ENCODE data around the gene POC1B. TPM values are rescaled to one million over a fixed set of nuclear protein-coding genes. Genes with fewer than 3 reads are reported as not detected.

The POC1B gene
- total and polyA plus RNA-seq, 4 donors = 5.0 to 28.2 (median 7.6) TPM

- Histone ChIP-seq H3K36me3 (ENCODE audit: control insufficient read depth in 4 of 4, insufficient read depth in 3 of 4, low read depth in 1 of 4, low read length in 3 of 4) (peaks cover 0 to 1% (median 0%) of the 10 kb centered on the region in 4 donors), H3K9me3 (ENCODE audit: control insufficient read depth in 4 of 4, low read length in 3 of 4) (no peaks in the 10 kb centered on the region), H3K4me3 (ENCODE audit: low read depth in 1 of 3, low read length in 3 of 3) (no peak overlapping the region), H3K27me3 (ENCODE audit: control insufficient read depth in 4 of 4, insufficient read depth in 4 of 4, low read length in 3 of 4) (no peaks in the 10 kb centered on the region), H3K9ac (ENCODE audit: low read depth in 1 of 2, low read length in 2 of 2) (no peak overlapping the region), H3K4me1 (ENCODE audit: control insufficient read depth in 4 of 4, insufficient read depth in 4 of 4, low read length in 3 of 4) (peaks cover 0 to 3% (median 2%) of the 10 kb centered on the region in 4 donors), H3K27ac (ENCODE audit: low read depth in 1 of 2, low read length in 2 of 2) (no peak overlapping the region)
- WGBS = 83% methylated on average over 3 of the region's 3 CpGs
- no peak for DNase-seq (ENCODE audit: low spot score)
- no peak for TF ChIP-seq JUND (IDR thresholded peaks at IDR 0.05)
- no peak for TF ChIP-seq RXRA (IDR thresholded peaks at IDR 0.05)
- TF ChIP-seq CTCF (IDR thresholded peaks at IDR 0.05; ENCODE audit: low read depth, low read length, missing input control) = no peak
- no peak for TF ChIP-seq ATF3 (IDR thresholded peaks at IDR 0.05)
- no peak for TF ChIP-seq NR2F2 (IDR thresholded peaks at IDR 0.05)
- TF ChIP-seq GABPA (IDR thresholded peaks at IDR 0.05 in 1 of 2, conservative IDR thresholded peaks at IDR 0.05 in 1 of 2) = no peak
- TF ChIP-seq YY1 (IDR thresholded peaks at IDR 0.05) = no peak
- TF ChIP-seq FOXA2 (IDR thresholded peaks at IDR 0.05) = no peak
- TF ChIP-seq RAD21 (IDR thresholded peaks at IDR 0.05) = no peak
- TF ChIP-seq SP1 (IDR thresholded peaks at IDR 0.05) = no peak
- TF ChIP-seq TAF1 (conservative IDR thresholded peaks at IDR 0.05) = no peak
- TF ChIP-seq, protein P1, sequence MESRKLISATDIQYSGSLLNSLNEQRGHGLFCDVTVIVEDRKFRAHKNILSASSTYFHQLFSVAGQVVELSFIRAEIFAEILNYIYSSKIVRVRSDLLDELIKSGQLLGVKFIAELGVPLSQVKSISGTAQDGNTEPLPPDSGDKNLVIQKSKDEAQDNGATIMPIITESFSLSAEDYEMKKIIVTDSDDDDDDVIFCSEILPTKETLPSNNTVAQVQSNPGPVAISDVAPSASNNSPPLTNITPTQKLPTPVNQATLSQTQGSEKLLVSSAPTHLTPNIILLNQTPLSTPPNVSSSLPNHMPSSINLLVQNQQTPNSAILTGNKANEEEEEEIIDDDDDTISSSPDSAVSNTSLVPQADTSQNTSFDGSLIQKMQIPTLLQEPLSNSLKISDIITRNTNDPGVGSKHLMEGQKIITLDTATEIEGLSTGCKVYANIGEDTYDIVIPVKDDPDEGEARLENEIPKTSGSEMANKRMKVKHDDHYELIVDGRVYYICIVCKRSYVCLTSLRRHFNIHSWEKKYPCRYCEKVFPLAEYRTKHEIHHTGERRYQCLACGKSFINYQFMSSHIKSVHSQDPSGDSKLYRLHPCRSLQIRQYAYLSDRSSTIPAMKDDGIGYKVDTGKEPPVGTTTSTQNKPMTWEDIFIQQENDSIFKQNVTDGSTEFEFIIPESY (IDR thresholded peaks at IDR 0.05) = no peak
- TF ChIP-seq HNF4A (conservative IDR thresholded peaks at IDR 0.05) = no peak
- TF ChIP-seq MAX (IDR thresholded peaks at IDR 0.05) = no peak
- TF ChIP-seq HNF4G (IDR thresholded peaks at IDR 0.05) = no peak
These were observed 56.5 kb downstream of the POC1B start for GRCh38 chr12:89469361-89469760.

DNA sequence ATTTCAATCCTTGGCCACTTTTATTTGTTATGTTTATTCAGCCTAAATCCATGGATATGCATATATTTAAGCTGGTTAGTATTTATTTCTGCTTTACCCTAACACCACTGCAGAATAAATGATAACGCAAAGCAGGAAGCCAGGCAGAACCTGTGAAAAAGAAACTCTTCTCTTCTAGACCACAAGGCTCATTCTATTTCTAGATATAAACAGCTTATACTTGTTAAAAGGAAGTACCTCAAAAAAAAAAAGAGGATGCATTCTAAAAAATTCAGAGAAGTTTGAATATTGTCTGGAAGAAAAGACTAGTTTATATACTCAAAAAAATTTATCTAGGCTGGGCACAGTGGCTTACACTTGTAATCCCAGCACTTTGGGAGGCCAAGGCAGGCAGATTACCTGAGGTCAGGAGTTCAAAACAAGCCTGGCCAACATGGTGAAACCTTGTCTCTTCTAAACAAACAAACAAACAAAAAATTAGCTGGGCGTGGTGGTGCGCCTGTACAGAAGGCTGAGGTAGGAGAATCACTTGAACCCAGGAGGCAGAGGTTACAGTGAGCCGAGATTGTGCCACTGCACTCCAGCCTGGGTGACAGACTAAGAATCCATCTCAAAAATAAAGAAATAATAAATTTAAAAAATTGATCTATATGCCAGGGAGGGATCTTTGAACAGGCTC is 57.1 kb downstream of the POC1B start:
- no peak for TF ChIP-seq RXRA (IDR thresholded peaks at IDR 0.05)
- TF ChIP-seq FOXA2 (IDR thresholded peaks at IDR 0.05) = no peak
- no peak for TF ChIP-seq CTCF (IDR thresholded peaks at IDR 0.05; ENCODE audit: low read depth, low read length, missing input control)
- TF ChIP-seq FOXA1 (IDR thresholded peaks at IDR 0.05) = no peak
- TF ChIP-seq HNF4G (IDR thresholded peaks at IDR 0.05) = no peak
- TF ChIP-seq TAF1 (conservative IDR thresholded peaks at IDR 0.05) = no peak
- TF ChIP-seq NR2F2 (IDR thresholded peaks at IDR 0.05) = no peak
- TF ChIP-seq EGR1 (IDR thresholded peaks at IDR 0.05; ENCODE audit: low read depth in 2 of 2) = no peak
- TF ChIP-seq, protein P1 (IDR thresholded peaks at IDR 0.05) = no peak
- TF ChIP-seq ATF3 (IDR thresholded peaks at IDR 0.05) = no peak
- TF ChIP-seq GABPA (IDR thresholded peaks at IDR 0.05 in 1 of 2, conservative IDR thresholded peaks at IDR 0.05 in 1 of 2) = no peak
- TF ChIP-seq JUND (IDR thresholded peaks at IDR 0.05) = no peak
- no peak for TF ChIP-seq YY1 (IDR thresholded peaks at IDR 0.05)
- Histone ChIP-seq H3K36me3 (ENCODE audit: control insufficient read depth in 4 of 4, insufficient read depth in 3 of 4, low read depth in 1 of 4, low read length in 3 of 4) (peaks cover 0 to 1% (median 0%) of the 10 kb centered on the region in 4 donors), H3K9ac (ENCODE audit: low read depth in 1 of 2, low read length in 2 of 2) (no peak overlapping the region), H3K4me1 (ENCODE audit: control insufficient read depth in 4 of 4, insufficient read depth in 4 of 4, low read length in 3 of 4) (peaks cover 0 to 3% (median 2%) of the 10 kb centered on the region in 4 donors), H3K4me3 (ENCODE audit: low read depth in 1 of 3, low read length in 3 of 3) (no peak overlapping the region), H3K9me3 (ENCODE audit: control insufficient read depth in 4 of 4, low read length in 3 of 4) (no peaks in the 10 kb centered on the region), H3K27ac (ENCODE audit: low read depth in 1 of 2, low read length in 2 of 2) (no peak overlapping the region), H3K27me3 (ENCODE audit: control insufficient read depth in 4 of 4, insufficient read depth in 4 of 4, low read length in 3 of 4) (no peaks in the 10 kb centered on the region)
- DNase-seq (ENCODE audit: low spot score) = no peak
- WGBS = 50% methylated on average over 4 of the region's 4 CpGs
